GM10266 (cell line): ENCODE results near the gene FAM107A.
A peak's percentile ranks its signal among the peaks of the same experiment; 100 is the strongest.

Source experiments
- DNase-seq: peaks from one replicate; pipeline ENCODE4 v3.0.0; 2012; ENCODE audit errors: extremely low spot score
- TF ChIP-seq, protein P1 (sequence below): IDR thresholded peaks from 2 replicates; pipeline ENCODE4 v1.5.1; 2012; ENCODE audit warnings: mild to moderate bottlenecking, low read depth; ENCODE audit not compliant: control insufficient read depth, insufficient read depth; ENCODE audit errors: missing control alignments

The FAM107A gene

DNA sequence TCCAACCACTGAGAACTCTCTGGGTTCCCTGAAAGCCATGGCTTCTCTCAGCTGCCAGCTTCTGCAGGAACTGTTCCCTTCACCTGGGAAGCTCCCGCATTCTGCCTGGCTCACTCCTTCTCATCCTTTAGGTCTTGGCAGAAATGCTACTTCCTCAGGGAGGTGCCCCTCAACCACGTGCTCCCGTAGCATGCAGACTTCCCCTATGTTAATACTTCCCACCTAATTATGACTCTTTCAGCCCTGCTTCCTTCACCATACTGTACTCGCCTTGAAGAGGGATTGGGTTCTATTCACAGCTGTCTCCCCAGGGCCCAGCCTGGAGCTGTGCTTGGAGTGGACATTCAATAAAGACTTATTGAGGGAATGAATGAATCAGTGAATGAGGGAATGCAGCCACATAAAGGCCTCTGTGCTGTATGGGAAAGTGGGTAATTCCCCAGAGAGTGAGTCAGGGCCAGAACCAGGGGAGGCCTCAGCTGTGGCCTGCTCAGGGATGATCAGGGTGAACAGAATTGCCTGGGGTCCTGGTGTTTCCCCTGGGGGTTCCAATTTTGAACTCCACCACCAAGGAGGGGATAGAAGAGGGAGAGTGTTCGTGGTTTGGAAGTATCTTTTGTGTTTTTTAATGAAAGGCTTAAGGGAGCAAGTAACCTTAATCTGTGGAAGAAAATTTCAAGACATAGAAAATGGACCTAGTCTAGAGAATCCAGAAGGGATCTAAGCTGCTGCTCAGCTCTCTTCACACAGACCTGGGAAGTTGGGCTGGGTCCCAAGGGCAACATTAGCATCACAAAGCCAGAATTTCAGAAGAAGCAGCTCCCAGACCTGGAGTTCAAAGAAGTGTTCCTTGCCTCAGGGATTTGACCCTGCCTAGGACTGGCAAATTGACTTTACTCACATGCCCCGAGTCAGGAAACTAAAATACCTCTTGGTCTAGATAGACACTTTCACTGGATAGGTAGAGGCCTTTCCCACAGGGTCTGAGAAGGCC is 14.6 kb upstream of the FAM107A start:
- DNase-seq, result no peak
- TF ChIP-seq, protein P1, sequence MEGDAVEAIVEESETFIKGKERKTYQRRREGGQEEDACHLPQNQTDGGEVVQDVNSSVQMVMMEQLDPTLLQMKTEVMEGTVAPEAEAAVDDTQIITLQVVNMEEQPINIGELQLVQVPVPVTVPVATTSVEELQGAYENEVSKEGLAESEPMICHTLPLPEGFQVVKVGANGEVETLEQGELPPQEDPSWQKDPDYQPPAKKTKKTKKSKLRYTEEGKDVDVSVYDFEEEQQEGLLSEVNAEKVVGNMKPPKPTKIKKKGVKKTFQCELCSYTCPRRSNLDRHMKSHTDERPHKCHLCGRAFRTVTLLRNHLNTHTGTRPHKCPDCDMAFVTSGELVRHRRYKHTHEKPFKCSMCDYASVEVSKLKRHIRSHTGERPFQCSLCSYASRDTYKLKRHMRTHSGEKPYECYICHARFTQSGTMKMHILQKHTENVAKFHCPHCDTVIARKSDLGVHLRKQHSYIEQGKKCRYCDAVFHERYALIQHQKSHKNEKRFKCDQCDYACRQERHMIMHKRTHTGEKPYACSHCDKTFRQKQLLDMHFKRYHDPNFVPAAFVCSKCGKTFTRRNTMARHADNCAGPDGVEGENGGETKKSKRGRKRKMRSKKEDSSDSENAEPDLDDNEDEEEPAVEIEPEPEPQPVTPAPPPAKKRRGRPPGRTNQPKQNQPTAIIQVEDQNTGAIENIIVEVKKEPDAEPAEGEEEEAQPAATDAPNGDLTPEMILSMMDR, result no peak

DNA sequence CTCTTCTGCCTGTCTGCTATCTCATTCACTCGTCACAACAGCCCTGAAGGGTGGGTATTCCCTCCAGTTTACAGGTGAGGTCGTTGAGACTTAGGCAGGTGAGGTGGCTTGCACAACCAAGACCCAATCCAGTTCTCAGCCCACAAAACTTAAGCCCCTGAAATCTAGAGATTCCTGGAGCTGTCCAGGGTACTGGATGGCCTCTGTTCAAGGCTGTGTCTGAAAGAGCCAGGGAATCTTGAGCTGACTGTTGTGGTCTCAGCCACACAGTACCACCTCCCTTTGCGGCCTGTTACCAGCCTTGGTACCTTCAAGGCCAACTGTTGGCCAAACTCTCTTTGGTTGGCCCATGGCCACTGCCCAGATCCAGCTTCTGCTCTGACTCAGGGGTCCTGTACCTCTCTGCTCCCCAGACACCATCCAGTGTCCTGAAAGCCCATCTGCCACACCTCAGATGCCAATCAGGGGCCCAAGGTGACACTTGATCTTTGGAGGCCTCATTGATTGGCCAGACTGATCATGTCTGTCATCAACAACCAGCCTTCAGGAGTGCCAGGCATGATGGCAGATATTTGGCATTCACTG is 10.9 kb upstream of the FAM107A start:
- DNase-seq, result peak; percentile 49
- TF ChIP-seq, protein P1, result no peak

DNA sequence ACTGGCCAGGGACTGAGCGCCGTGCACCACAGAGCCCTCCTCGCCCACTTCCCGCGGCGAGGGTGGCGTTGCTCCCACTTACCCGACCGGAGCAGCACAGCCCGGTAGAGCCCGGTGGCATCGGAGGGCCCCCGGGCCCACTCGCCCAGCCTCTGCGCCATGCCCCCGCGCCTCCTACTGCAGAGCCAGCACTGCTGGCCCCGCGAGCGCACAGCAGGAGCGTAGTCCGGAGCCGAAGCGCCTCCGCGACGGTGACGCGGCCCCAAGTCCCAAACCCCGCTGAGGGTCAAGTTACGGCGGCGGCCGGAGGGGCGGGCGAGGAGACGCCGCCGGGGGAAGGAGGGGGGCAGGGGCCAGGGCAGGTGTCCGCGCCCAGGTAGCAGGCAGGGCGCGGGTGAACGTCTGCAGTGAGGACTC is 9.6 kb upstream of the FAM107A start:
- TF ChIP-seq, protein P1, result no peak
- no peak for DNase-seq

DNA sequence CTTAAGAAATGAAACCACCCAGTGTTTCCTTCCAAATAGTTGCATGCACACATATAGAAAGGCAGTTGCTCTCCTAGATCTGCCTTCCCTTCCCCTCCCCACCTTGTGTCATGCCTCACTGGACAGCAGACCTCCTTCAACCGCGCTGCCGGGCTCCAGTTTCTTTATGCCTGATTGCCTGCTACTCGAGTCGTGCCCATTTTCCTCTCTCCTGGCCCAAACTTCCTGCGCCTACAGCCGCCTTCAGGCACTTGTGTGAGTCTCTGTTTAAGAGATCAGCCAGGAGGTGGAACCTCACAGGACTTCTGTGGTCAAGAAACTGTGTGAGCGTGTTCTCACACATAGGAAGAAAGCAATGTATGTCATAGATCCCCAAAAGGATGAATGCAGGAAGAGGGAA is 8.8 kb upstream of the FAM107A start:
- TF ChIP-seq, protein P1, result no peak
- peak; percentile 56 for DNase-seq

DNA sequence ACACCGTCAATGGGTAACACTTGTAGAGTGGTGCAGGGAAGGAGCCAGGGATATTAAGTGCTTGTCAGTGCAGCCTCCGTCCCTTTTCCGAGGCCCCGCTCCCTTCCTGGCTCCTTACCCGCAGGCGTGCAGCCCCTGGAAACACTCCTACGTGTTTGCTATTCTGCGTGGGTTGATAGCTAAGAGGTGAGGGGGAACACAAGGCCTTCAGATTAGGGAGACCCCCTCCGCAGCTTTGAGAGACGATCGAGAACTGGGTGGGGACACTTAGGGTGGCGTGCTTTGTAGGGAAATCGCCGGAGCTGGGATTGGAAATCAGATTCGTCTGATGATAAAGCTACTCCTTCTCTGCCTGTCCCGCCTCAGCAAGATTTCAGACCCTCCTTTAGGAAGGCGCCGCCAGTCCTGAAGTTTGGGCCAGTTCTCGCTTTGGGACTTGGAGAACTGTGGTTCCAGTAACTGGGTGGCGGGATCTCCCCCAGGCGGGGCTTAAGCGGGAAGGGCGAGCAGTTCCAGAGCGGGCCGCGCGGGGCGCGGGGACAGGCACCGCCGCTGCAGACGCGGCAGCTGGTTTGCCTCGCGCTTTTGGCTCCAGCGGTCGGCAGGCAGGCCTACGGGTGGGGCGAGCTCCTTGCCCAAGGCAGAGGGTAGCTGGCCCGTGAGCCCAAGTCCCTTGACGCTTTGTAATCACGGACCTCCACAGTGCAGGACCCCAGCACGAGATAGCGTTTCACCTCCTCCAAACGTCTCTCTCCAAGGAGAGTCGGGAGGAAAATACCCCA is 8.0 kb upstream of the FAM107A start:
- TF ChIP-seq, protein P1, result peak; percentile 39
- DNase-seq, result peak; percentile 84

DNA sequence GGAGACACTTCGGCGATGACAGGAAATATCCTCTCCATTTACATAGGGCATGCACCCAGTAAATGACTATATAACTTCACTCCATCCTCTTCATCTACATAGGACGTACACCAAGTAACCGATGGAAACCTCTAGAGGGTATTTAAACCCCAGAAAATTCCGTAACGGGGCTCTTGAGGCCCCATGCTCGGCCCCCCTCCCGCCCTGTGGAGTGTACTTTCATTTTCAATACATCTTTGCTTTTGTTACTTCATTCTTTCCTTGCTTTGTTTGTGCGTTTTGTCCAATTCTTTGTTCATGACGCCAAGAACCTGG is 7.5 kb upstream of the FAM107A start:
- TF ChIP-seq, protein P1, result no peak
- DNase-seq, result no peak
